SH-SY5Y (cell line): Measurements from ENCODE around the gene HS6ST1.

Experiments used
- GATA2 ChIP-seq: IDR thresholded peaks from 2 replicates; pipeline ENCODE4 v1.6.1; 2011; ENCODE audit warnings: mild to moderate bottlenecking, low read depth, low read length
- GATA3 ChIP-seq: IDR thresholded peaks from 2 replicates; pipeline ENCODE4 v1.6.1; 2011; ENCODE audit warnings: low read depth, mild to moderate bottlenecking, low read length, moderate library complexity

DNA sequence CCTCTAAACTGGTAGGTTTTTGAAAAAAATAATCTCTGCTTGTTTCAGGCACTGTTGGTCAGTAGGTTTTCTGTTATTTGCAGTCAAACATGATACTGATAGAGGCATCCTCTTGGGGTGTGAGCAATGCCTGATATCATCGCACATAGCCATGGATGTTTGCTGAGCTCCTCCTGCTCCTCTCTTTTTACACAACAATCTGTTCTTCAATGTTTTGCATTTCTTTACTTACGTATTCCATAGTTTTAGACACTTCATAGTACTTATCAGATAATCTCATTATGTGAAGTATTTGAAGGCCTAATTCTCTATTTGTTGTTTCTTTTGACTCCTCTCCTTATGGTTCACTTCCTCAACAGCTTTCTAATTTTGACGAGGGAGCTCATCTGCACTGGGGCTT is 23.0 kb upstream of the HS6ST1 start:
- TF ChIP-seq GATA2 (no peak), GATA3 (no peak)
